HCT116 (cell line): Measurements from ENCODE around the gene EPHA4. TPM values are rescaled to one million over a fixed set of nuclear protein-coding genes. Genes with fewer than 3 reads are reported as not detected.

Experiments
- ATAC-seq: fragments of 200-7000 bp; cut with Tn5 transposase; 2 replicates; pipeline ENCODE4 v1.9.1; 2020; ENCODE audit warnings: mild to moderate bottlenecking, moderate library complexity
- BruUV-seq: library from RNA; stranded (reverse); fragments of 400-500 nt; replicated peaks from 2 replicates; lab custom pipeline; 2021; lab: Mats Ljungman, UMichigan
- CTCF ChIA-PET: fragments of 300-600 bp; sonication (Branson Sonifier 250); formaldehyde crosslinking; loops from one replicate; lab custom pipeline; 2021; ENCODE audit warnings: antibody characterized with exemption; lab: Charles Lee
- POLR2A ChIA-PET: fragments of 300-600, 350-600 bp; sonication (Branson Sonifier 250); formaldehyde crosslinking; loops from one replicate; lab custom pipeline; 2021; ENCODE audit warnings: antibody characterized with exemption; lab: Charles Lee
- RAD21 ChIA-PET, 2 experiments: fragments of 300-600 bp; sonication (Branson Sonifier 250); formaldehyde crosslinking; loops; one replicate each; lab custom pipeline; 2023; ENCODE audit warnings: low total read pairs in 2 of 2; ENCODE audit not compliant: uncharacterized antibody in 2 of 2, unreplicated experiment in 2 of 2, low non-redundant PET in 1 of 2; lab: Charles Lee
- DNase-seq: peaks from one replicate; pipeline ENCODE4 v3.0.0-alpha.2; 2010; ENCODE audit warnings: low read depth, low spot score
- H2AFZ ChIP-seq: fragments of 200-600 bp; shearing (Covaris generic), sonication (generic); 2 replicates; pipeline ENCODE4 v1.6.1; 2017; ENCODE audit warnings: low read depth, mixed run types, mixed read lengths, antibody characterized with exemption, low read length; ENCODE audit not compliant: poor library complexity, severe bottlenecking
- H3K27ac ChIP-seq: 2 replicates; pipeline ENCODE4 v1.5.1; 2012; ENCODE audit warnings: low read depth, low read length
- H3K27me3 ChIP-seq: fragments of 200-600 bp; sonication (generic); 2 replicates; pipeline ENCODE4 v1.6.1; 2016; ENCODE audit warnings: mixed run types, low read length, mixed read lengths; ENCODE audit not compliant: insufficient read depth
- H3K36me3 ChIP-seq, 2 experiments: fragments of 200-500 bp in 1 of 2; fragments of 200-600 bp in 1 of 2; sonication (Bioruptor generic) in 1 of 2; sonication (generic) in 1 of 2; 2 replicates each; pipeline versions ENCODE4 v1.5.1 to v1.6.1; 2014 to 2016; ENCODE audit warnings: low read length in 2 of 2, inconsistent platforms in 1 of 2, mixed read lengths in 1 of 2, mixed run types in 1 of 2; ENCODE audit not compliant: insufficient read depth in 2 of 2, control insufficient read depth in 1 of 2
- H3K4me1 ChIP-seq, 2 experiments: fragments of 200-600 bp in 1 of 2; sonication (generic) in 1 of 2; 2 replicates each; pipeline versions ENCODE4 v1.5.1 to v1.6.1; 2012 to 2017; ENCODE audit warnings: low read length in 2 of 2, inconsistent platforms in 1 of 2, mild to moderate bottlenecking in 1 of 2, mixed read lengths in 1 of 2, mixed run types in 1 of 2, moderate library complexity in 1 of 2; ENCODE audit not compliant: insufficient read depth in 2 of 2, control insufficient read depth in 1 of 2
- H3K4me2 ChIP-seq: fragments of 200-600 bp; sonication (generic); 2 replicates; pipeline ENCODE4 v1.6.1; 2017; ENCODE audit warnings: mixed run types, low read length, mixed read lengths
- H3K4me3 ChIP-seq, 2 experiments: fragments of 200-600 bp in 1 of 2; sonication (generic) in 1 of 2; replicated peaks in 1 of 2; 2 replicates each; pipeline ENCODE4 v1.5.1; 2011 to 2016; ENCODE audit warnings: low read length in 2 of 2, control low read depth in 1 of 2, low read depth in 1 of 2, mild to moderate bottlenecking in 1 of 2, mixed read lengths in 1 of 2, mixed run types in 1 of 2
- H3K79me2 ChIP-seq: fragments of 200-600 bp; sonication (generic); 2 replicates; pipeline ENCODE4 v1.6.1; 2017; ENCODE audit warnings: mild to moderate bottlenecking, mixed run types, low read length, moderate library complexity, mixed read lengths; ENCODE audit not compliant: insufficient read depth
- H3K9ac ChIP-seq: fragments of 200-600 bp; sonication (generic); 2 replicates; pipeline ENCODE4 v1.6.1; 2016; ENCODE audit warnings: low read length, mixed read lengths
- H3K9me2 ChIP-seq: fragments of 200-600 bp; sonication (generic), shearing (Covaris generic); 2 replicates; pipeline ENCODE4 v1.6.1; 2017; ENCODE audit warnings: mixed run types, mild to moderate bottlenecking, moderate library complexity; ENCODE audit not compliant: insufficient read depth
- H3K9me3 ChIP-seq, 2 experiments: fragments of 200-500 bp in 1 of 2; fragments of 200-600 bp in 1 of 2; sonication (Bioruptor generic) in 1 of 2; sonication (generic) in 1 of 2; 2 replicates each; pipeline ENCODE4 v1.6.1; 2014 to 2017; ENCODE audit warnings: low read length in 2 of 2, mixed read lengths in 2 of 2, inconsistent platforms in 1 of 2, low read depth in 1 of 2, mild to moderate bottlenecking in 1 of 2, mixed run types in 1 of 2, moderate library complexity in 1 of 2; ENCODE audit not compliant: control insufficient read depth in 1 of 2, insufficient read depth in 1 of 2
- H4K20me1 ChIP-seq: fragments of 200-600 bp; sonication (generic), shearing (Covaris generic); 2 replicates; pipeline ENCODE4 v1.6.1; 2017; ENCODE audit warnings: mixed run types, mild to moderate bottlenecking, moderate library complexity; ENCODE audit not compliant: insufficient read depth
- CBX3 ChIP-seq: IDR thresholded peaks from 2 replicates; pipeline ENCODE4 v1.6.1; 2012; ENCODE audit warnings: low read depth
- EGR1 ChIP-seq: IDR thresholded peaks from 2 replicates; pipeline ENCODE4 v1.6.1; 2012; ENCODE audit warnings: low read depth
- EZH2 ChIP-seq: fragments of 200-600 bp; sonication (generic); IDR thresholded peaks from 2 replicates; pipeline ENCODE4 v1.6.1; 2017; ENCODE audit warnings: antibody characterized with exemption, mixed run types
- FOSL1 ChIP-seq: IDR thresholded peaks from 2 replicates; pipeline ENCODE4 v1.6.1; 2012; ENCODE audit warnings: low read depth
- POLR2A ChIP-seq: IDR thresholded peaks from 2 replicates; pipeline ENCODE4 v1.7.0; 2011; ENCODE audit warnings: borderline replicate concordance; ENCODE audit not compliant: insufficient read depth, insufficient read length; ENCODE audit errors: extremely low read depth
- SP1 ChIP-seq: IDR thresholded peaks from 2 replicates; pipeline ENCODE4 v1.6.1; 2012; ENCODE audit warnings: low read depth
- SRF ChIP-seq: IDR thresholded peaks from 2 replicates; pipeline ENCODE4 v1.6.1; 2012; ENCODE audit warnings: low read depth
- YY1 ChIP-seq: IDR thresholded peaks from 2 replicates; pipeline ENCODE4 v1.6.1; 2011; ENCODE audit warnings: low read length, low read depth, moderate library complexity, mild to moderate bottlenecking; ENCODE audit not compliant: insufficient replicate concordance; ENCODE audit errors: extremely low read depth
- ZNF274 ChIP-seq: fragments of 200-500 bp; sonication (Bioruptor generic); IDR thresholded peaks from 2 replicates; pipeline ENCODE4 v1.6.1; 2014; ENCODE audit warnings: mild to moderate bottlenecking, low read depth, low read length, inconsistent platforms
- intact Hi-C: fragments of 100-400 bp; cut with micrococcal nuclease; formaldehyde crosslinking; loops from 2 replicates; pipeline ENCODE4 v1.10.0; 2022
- total RNA-seq: library from RNA; stranded (reverse); gene quantifications from one replicate; pipeline ENCODE4 v1.2.1, GENCODE V29; 2021; ENCODE audit not compliant: unreplicated experiment
- TF ChIP-seq, protein P1 (sequence below): IDR thresholded peaks from 2 replicates; pipeline ENCODE4 v1.6.1; 2012; ENCODE audit warnings: low read depth

EPHA4 gene
- total RNA-seq, 1 experiment from 2014 or later: 3.5 TPM

DNA sequence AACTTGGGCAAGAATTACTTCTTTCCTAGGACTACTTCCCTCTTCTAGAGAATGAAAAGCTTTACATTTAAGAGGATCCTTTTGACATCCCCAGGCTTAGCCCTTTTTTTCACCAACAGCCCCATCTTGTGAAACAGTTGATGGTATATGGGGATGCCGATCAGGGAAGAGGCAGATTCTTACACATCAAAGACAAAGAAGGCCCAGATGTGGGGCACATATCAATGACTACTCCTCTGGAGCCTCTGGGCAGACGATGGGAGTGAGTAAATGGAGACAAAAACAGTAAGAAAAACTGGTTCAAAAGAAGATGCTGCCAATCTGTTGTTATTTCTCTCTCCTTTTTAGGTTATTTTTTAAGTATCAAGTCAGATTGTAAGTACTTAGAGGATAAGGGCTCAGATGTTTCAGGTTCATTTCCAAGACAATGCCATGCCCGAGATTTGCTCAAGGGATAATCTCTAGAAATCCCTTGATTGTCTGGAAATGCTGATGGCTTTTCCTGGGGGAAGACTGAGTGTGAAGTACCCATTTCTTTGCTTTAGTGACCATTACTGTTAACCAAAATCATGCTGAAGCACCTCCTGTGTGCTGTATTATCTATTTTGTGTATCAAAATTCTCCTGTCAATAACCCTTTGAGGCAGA is 117.5 kb downstream of the EPHA4 start:
- Histone ChIP-seq H3K4me3 (no peak overlapping the region), H3K27me3 (no peaks in the 10 kb centered on the region), H3K36me3 (no peaks in the 10 kb centered on the region), H3K9me3 (no peaks in the 10 kb centered on the region), H3K9me2 (no peaks in the 10 kb centered on the region), H2AFZ (no peak overlapping the region), H3K79me2 (no peaks in the 10 kb centered on the region), H4K20me1 (no peaks in the 10 kb centered on the region), H3K4me1 (no peaks in the 10 kb centered on the region), H3K27ac (no peak overlapping the region), H3K9ac (no peak overlapping the region), H3K4me2 (no peak overlapping the region)
- no peak for TF ChIP-seq SRF
- no peak for TF ChIP-seq EGR1
- TF ChIP-seq YY1: no peak
- TF ChIP-seq EZH2: no peak
- TF ChIP-seq ZNF274: no peak
- no peak for TF ChIP-seq POLR2A
- TF ChIP-seq, protein P1, sequence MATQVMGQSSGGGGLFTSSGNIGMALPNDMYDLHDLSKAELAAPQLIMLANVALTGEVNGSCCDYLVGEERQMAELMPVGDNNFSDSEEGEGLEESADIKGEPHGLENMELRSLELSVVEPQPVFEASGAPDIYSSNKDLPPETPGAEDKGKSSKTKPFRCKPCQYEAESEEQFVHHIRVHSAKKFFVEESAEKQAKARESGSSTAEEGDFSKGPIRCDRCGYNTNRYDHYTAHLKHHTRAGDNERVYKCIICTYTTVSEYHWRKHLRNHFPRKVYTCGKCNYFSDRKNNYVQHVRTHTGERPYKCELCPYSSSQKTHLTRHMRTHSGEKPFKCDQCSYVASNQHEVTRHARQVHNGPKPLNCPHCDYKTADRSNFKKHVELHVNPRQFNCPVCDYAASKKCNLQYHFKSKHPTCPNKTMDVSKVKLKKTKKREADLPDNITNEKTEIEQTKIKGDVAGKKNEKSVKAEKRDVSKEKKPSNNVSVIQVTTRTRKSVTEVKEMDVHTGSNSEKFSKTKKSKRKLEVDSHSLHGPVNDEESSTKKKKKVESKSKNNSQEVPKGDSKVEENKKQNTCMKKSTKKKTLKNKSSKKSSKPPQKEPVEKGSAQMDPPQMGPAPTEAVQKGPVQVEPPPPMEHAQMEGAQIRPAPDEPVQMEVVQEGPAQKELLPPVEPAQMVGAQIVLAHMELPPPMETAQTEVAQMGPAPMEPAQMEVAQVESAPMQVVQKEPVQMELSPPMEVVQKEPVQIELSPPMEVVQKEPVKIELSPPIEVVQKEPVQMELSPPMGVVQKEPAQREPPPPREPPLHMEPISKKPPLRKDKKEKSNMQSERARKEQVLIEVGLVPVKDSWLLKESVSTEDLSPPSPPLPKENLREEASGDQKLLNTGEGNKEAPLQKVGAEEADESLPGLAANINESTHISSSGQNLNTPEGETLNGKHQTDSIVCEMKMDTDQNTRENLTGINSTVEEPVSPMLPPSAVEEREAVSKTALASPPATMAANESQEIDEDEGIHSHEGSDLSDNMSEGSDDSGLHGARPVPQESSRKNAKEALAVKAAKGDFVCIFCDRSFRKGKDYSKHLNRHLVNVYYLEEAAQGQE: no peak
- no peak for TF ChIP-seq FOSL1
- TF ChIP-seq CBX3: no peak
- no peak for TF ChIP-seq SP1
- ATAC-seq (no peak), DNase-seq (no peak)
- no TSS peak for BruUV-seq
- ChIA-PET POLR2A (no interaction called here), RAD21 (no interaction called here), CTCF (no interaction called here)
- intact Hi-C loops: no loop called here
